Keratinocyte (primary cell): ENCODE data around the gene ERN2. TPM values are rescaled to one million over a fixed set of nuclear protein-coding genes. Genes with fewer than 3 reads are reported as not detected.

Source experiments
- DNase-seq: peaks from one replicate; pipeline ENCODE4 v3.0.0-alpha.2; 2011; ENCODE audit warnings: low read depth, missing footprints, low spot score
- FAIRE-seq: peaks from 2 replicates; lab custom pipeline; 2011; peaks lifted over from hg19 to GRCh38; lab: Jason Lieb, UNC
- H2AFZ ChIP-seq: 2 replicates; pipeline ENCODE4 v1.6.0; 2012; ENCODE audit warnings: low read length, control low read depth, inconsistent platforms; ENCODE audit not compliant: control insufficient read depth
- H3K27ac ChIP-seq: 2 replicates; pipeline ENCODE4 v1.5.1; 2011; ENCODE audit warnings: low read length; ENCODE audit not compliant: control insufficient read depth, insufficient read depth
- H3K27me3 ChIP-seq: 3 replicates; pipeline ENCODE4 v1.6.0; 2011; ENCODE audit warnings: low read length; ENCODE audit not compliant: control insufficient read depth, insufficient read depth; ENCODE audit errors: extremely low read depth
- H3K36me3 ChIP-seq, 2 experiments: 2 replicates in 1 of 2; 3 replicates in 1 of 2; pipeline ENCODE4 v1.5.1; 2011; ENCODE audit warnings: low read length in 2 of 2, mild to moderate bottlenecking in 1 of 2; ENCODE audit not compliant: control insufficient read depth in 2 of 2, insufficient read depth in 2 of 2; ENCODE audit errors: extremely low read depth in 1 of 2
- H3K4me1 ChIP-seq: 3 replicates; pipeline ENCODE4 v1.5.1; 2011; ENCODE audit warnings: low read length; ENCODE audit not compliant: control insufficient read depth, insufficient read depth; ENCODE audit errors: extremely low read depth
- H3K4me2 ChIP-seq: 3 replicates; pipeline ENCODE4 v1.6.0; 2011; ENCODE audit warnings: low read depth, low read length; ENCODE audit not compliant: control insufficient read depth, insufficient read depth; ENCODE audit errors: extremely low read depth
- H3K4me3 ChIP-seq, 3 experiments: fragments of 200-600 bp in 1 of 3; sonication (generic) in 1 of 3; 2 replicates in 2 of 3; 3 replicates in 1 of 3; pipeline ENCODE4 v1.5.1; 2011 to 2016; ENCODE audit warnings: low read length in 3 of 3, mild to moderate bottlenecking in 3 of 3, control low read depth in 2 of 3, inconsistent platforms in 1 of 3, low read depth in 1 of 3, mixed read lengths in 1 of 3, mixed run types in 1 of 3, moderate library complexity in 1 of 3; ENCODE audit not compliant: control insufficient read depth in 2 of 3, insufficient read depth in 2 of 3; ENCODE audit errors: extremely low read depth in 1 of 3
- H3K79me2 ChIP-seq: 2 replicates; pipeline ENCODE4 v1.6.0; 2012; ENCODE audit warnings: low read length; ENCODE audit not compliant: control insufficient read depth, insufficient read depth
- H3K9ac ChIP-seq: 3 replicates; pipeline ENCODE4 v1.6.0; 2011; ENCODE audit warnings: low read length; ENCODE audit not compliant: control insufficient read depth, insufficient read depth; ENCODE audit errors: extremely low read depth
- H3K9me1 ChIP-seq: 3 replicates; pipeline ENCODE4 v1.6.0; 2011; ENCODE audit warnings: low read length; ENCODE audit not compliant: control insufficient read depth, insufficient read depth; ENCODE audit errors: extremely low read depth
- H3K9me3 ChIP-seq: 2 replicates; pipeline ENCODE4 v1.5.1; 2012; ENCODE audit warnings: low read depth, low read length; ENCODE audit not compliant: control insufficient read depth
- H4K20me1 ChIP-seq: 3 replicates; pipeline ENCODE4 v1.6.0; 2011; ENCODE audit warnings: low read length; ENCODE audit not compliant: control insufficient read depth, insufficient read depth; ENCODE audit errors: extremely low read depth
- EZH2 ChIP-seq: IDR thresholded peaks from one replicate; pipeline ENCODE4 v1.6.1; 2012; ENCODE audit warnings: inconsistent platforms, mild to moderate bottlenecking, low read length, moderate library complexity
- dilution Hi-C: fragments of 300-500 bp; cut with MboI; formaldehyde crosslinking; loops from one replicate; pipeline ENCODE4 v1.7.0; 2020; ENCODE audit warnings: low sequenced_read_pairs; ENCODE audit not compliant: extremely low pct_ligation_motif_present
- polyA plus RNA-seq, 5 experiments: library from polyadenylated mRNA; depleted of rRNA in 3 of 5; stranded (reverse) in 3 of 5; stranded (forward) in 1 of 5; unstranded in 1 of 5; fragments of >200 nt; gene quantifications; 1 replicate in 1 of 5; 2 replicates in 3 of 5; 3 replicates in 1 of 5; pipeline versions ENCODE4 v1.2.1 to v1.2.3, GENCODE V29; 2011 to 2012; ENCODE audit warnings: missing spikeins in 2 of 5, low read depth in 1 of 5, low replicate concordance in 1 of 5
- TF ChIP-seq, protein P1 (sequence below), 3 experiments: IDR thresholded peaks in 1 of 3; conservative IDR thresholded peaks in 1 of 3; optimal IDR thresholded peaks in 1 of 3; 2 replicates in 2 of 3; 3 replicates in 1 of 3; pipeline versions ENCODE3 to v1.5.1; 2011; ENCODE audit warnings: low read length in 3 of 3, mild to moderate bottlenecking in 3 of 3, moderate library complexity in 2 of 3, control low read depth in 1 of 3, inconsistent platforms in 1 of 3; ENCODE audit not compliant: insufficient read depth in 2 of 3; ENCODE audit errors: extremely low read depth in 1 of 3

Gene ERN2
- polyA plus RNA-seq, 1 donor (not counting 4 experiments of a cell fraction or from before 2014, with no cell fraction given): not detected

DNA sequence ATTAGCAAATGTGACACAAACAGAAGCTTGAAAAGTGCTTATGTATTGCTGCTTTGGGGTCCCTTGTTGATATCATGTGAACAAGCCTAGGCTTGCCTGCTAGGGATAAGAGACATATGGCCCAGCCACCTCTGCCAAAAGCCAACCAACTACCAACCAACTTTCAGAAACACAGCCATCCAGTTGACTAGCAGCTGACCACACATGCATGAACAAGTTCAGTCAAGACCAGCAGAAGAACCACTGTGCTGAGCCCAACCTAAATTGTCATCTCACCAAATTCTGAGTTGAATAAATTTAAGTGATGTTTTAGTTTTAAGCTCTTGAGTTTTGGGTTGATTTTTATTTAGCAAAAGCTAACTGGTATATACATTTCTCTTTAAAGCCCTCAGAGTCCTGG, 3.5 kb downstream of the ERN2 start:
- Histone ChIP-seq H3K36me3 (no peaks in the 10 kb centered on the region), H4K20me1 (no peaks in the 10 kb centered on the region), H3K79me2 (no peaks in the 10 kb centered on the region), H3K4me3 (no peak overlapping the region), H2AFZ (no peak overlapping the region), H3K4me1 (no peaks in the 10 kb centered on the region), H3K9me3 (peaks cover 7% of the 10 kb centered on the region), H3K9ac (no peak overlapping the region), H3K27ac (no peak overlapping the region), H3K9me1 (no peaks in the 10 kb centered on the region), H3K4me2 (no peak overlapping the region), H3K27me3 (peaks cover 27% of the 10 kb centered on the region)
- dilution Hi-C loops: no loop called here
- no peak for FAIRE-seq
- DNase-seq: no peak
- TF ChIP-seq EZH2: no peak
- TF ChIP-seq, protein P1, sequence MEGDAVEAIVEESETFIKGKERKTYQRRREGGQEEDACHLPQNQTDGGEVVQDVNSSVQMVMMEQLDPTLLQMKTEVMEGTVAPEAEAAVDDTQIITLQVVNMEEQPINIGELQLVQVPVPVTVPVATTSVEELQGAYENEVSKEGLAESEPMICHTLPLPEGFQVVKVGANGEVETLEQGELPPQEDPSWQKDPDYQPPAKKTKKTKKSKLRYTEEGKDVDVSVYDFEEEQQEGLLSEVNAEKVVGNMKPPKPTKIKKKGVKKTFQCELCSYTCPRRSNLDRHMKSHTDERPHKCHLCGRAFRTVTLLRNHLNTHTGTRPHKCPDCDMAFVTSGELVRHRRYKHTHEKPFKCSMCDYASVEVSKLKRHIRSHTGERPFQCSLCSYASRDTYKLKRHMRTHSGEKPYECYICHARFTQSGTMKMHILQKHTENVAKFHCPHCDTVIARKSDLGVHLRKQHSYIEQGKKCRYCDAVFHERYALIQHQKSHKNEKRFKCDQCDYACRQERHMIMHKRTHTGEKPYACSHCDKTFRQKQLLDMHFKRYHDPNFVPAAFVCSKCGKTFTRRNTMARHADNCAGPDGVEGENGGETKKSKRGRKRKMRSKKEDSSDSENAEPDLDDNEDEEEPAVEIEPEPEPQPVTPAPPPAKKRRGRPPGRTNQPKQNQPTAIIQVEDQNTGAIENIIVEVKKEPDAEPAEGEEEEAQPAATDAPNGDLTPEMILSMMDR (optimal IDR thresholded peaks at IDR 0.05 in 1 of 3, IDR thresholded peaks at IDR 0.05 in 1 of 3, conservative IDR thresholded peaks at IDR 0.05 in 1 of 3; ENCODE audit: extremely low read depth in 1 of 3, insufficient read depth in 2 of 3, low read length in 3 of 3): no peak

DNA sequence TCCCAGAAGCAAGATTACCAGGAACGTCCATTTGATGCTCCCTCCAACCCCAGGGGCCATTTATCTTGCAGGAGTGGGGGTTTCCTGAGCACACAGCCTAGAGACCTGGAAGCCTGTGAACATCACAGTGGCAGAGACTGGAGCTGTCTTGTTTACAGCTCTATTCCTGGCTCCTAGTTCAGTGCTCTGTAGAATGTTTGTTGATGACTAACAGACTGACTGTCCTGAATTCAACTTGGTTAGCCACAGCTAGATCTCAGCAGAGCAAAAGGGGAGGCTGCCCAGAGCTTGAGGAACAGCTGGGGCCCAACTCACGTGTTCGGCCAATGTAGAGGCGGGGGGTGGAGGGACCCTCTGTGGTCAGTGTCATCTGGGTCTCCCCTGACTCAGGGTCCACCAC, 6.6 kb downstream of the ERN2 start:
- Histone ChIP-seq H3K27me3 (peaks cover 2% of the 10 kb centered on the region), H3K79me2 (no peaks in the 10 kb centered on the region), H3K9me3 (peaks cover 7% of the 10 kb centered on the region), H3K4me1 (no peaks in the 10 kb centered on the region), H3K4me3 (no peak overlapping the region), H3K27ac (no peak overlapping the region), H3K9ac (no peak overlapping the region), H4K20me1 (no peaks in the 10 kb centered on the region), H2AFZ (no peak overlapping the region), H3K4me2 (no peak overlapping the region), H3K9me1 (no peaks in the 10 kb centered on the region), H3K36me3 (no peaks in the 10 kb centered on the region)
- dilution Hi-C loops: no loop called here
- DNase-seq (no peak), FAIRE-seq (no peak)
- no peak for TF ChIP-seq EZH2
- TF ChIP-seq, protein P1 (optimal IDR thresholded peaks at IDR 0.05 in 1 of 3, IDR thresholded peaks at IDR 0.05 in 1 of 3, conservative IDR thresholded peaks at IDR 0.05 in 1 of 3; ENCODE audit: extremely low read depth in 1 of 3, insufficient read depth in 2 of 3, low read length in 3 of 3): no peak
